Measurements from ENCODE around the gene RNF44. TPM values are rescaled to one million over a fixed set of nuclear protein-coding genes. Genes with fewer than 3 reads are reported as not detected.

Gene RNF44
- total RNA-seq, 3 donors from 2014 or later: 70.2 to 98.4 (median 77.6) TPM

- no peaks in the 10 kb centered on the region for H3K9me3 ChIP-seq
- no peak overlapping the region for H3K4me3 ChIP-seq
- H3K36me3 ChIP-seq (ENCODE audit: low read depth): no peaks in the 10 kb centered on the region
- DNase-seq (peak in 2 of 3 donors; percentile 35 to 56), ATAC-seq (no peak)
- no peak for TF ChIP-seq CTCF (IDR thresholded peaks at IDR 0.05)
- peaks cover 25% of the 10 kb centered on the region for H3K4me1 ChIP-seq (ENCODE audit: low read depth)
- intact Hi-C loops (cut with DNase I, micrococcal nuclease): no loop called here
Measured at GRCh38 chr5:176550275-176550831, 13.2 kb upstream of the RNF44 start.

- ATAC-seq: no peak
Measured at GRCh38 chr5:176549871-176550270, 12.7 kb upstream of the RNF44 start.

GRCh38 chr5:176548967-176549444 lies 11.8 kb upstream of the RNF44 start, which contains the start of gene CDHR2:
Gene CDHR2, plus strand, starts transcription at chr5:176549342. Its CDS starts 16,011 bp downstream, at chr5:176565353.
- ATAC-seq (peak; percentile 44), DNase-seq (peak in 2 of 3 donors; percentile 74 to 79)
- Histone ChIP-seq H3K9me3 (no peaks in the 10 kb centered on the region), H3K4me1 (ENCODE audit: low read depth) (peaks cover 27% of the 10 kb centered on the region), H3K4me3 (no peak within 1 kb of the TSS), H3K36me3 (ENCODE audit: low read depth) (no peaks in the 10 kb centered on the region)
- intact Hi-C loops (cut with DNase I, micrococcal nuclease): loop anchor here in 1 of 2 donors (10.0 kb wide), 1 partner anchor 134 kb away; the partner anchor contains the start of gene CLTB
- no peak for TF ChIP-seq CTCF (IDR thresholded peaks at IDR 0.05)

More at GRCh38 chr5:176549871-176550270, 12.7 kb upstream of the RNF44 start:
- no peak for DNase-seq
- Histone ChIP-seq H3K4me1 (ENCODE audit: low read depth) (peaks cover 27% of the 10 kb centered on the region), H3K4me3 (no peak overlapping the region), H3K9me3 (no peaks in the 10 kb centered on the region), H3K36me3 (ENCODE audit: low read depth) (no peaks in the 10 kb centered on the region)
- intact Hi-C loops (cut with DNase I, micrococcal nuclease): loop anchor here in 1 of 2 donors (10.0 kb wide), 1 partner anchor 135 kb away; the partner anchor contains the start of gene CLTB
- TF ChIP-seq CTCF (IDR thresholded peaks at IDR 0.05): no peak

GRCh38 chr5:176547802-176548201 lies 10.6 kb upstream of the RNF44 start:
- intact Hi-C loops (cut with DNase I, micrococcal nuclease): loop anchor here in 1 of 2 donors (10.0 kb wide), 1 partner anchor 133 kb away; the partner anchor contains the start of gene CLTB
- ATAC-seq (peak; percentile 58), DNase-seq (peak in 2 of 3 donors; percentile 80 to 84)
- Histone ChIP-seq H3K9me3 (no peaks in the 10 kb centered on the region), H3K4me1 (ENCODE audit: low read depth) (peaks cover 22% of the 10 kb centered on the region), H3K4me3 (no peak overlapping the region), H3K36me3 (ENCODE audit: low read depth) (no peaks in the 10 kb centered on the region)
- TF ChIP-seq CTCF (IDR thresholded peaks at IDR 0.05): no peak

GRCh38 chr5:176545737-176546509 lies 8.7 kb upstream of the RNF44 start:
- peaks cover 35% of the 10 kb centered on the region for H3K4me1 ChIP-seq (ENCODE audit: low read depth)
- intact Hi-C loops (cut with DNase I, micrococcal nuclease): loop anchor here in 1 of 2 donors (10.0 kb wide), 1 partner anchor 131 kb away; the partner anchor contains the start of gene CLTB

More at GRCh38 chr5:176545737-176546509, 8.7 kb upstream of the RNF44 start:
- Histone ChIP-seq H3K36me3 (ENCODE audit: low read depth) (no peaks in the 10 kb centered on the region), H3K9me3 (no peaks in the 10 kb centered on the region), H3K4me3 (no peak overlapping the region)
- DNase-seq (peak; percentile 87 to 91 (median 88)), ATAC-seq (peak; percentile 59)
- TF ChIP-seq CTCF (IDR thresholded peaks at IDR 0.05): no peak

All from mucosa of descending colon (tissue), 3 donors.